Activated naive CD8-positive, alpha-beta T cell treated with anti-CD3 and anti-CD28 coated beads, Interleukin-2, amount 50 U/mL, for 24 hours (primary cell): Measurements from ENCODE around the gene ACAP3.
A peak's percentile ranks its signal among the peaks of the same experiment; 100 is the strongest.

ENCODE experiments used
- ATAC-seq: fragments of 150-1000 bp; cut with Tn5 transposase; one replicate; pipeline ENCODE4 v1.10.0; 2021
- DNase-seq: peaks from one replicate; pipeline ENCODE4 v3.0.0; 2021
- H3K27ac Mint-ChIP-seq: one replicate; pipeline ENCODE4 v1.8.0; 2021; ENCODE audit warnings: mild to moderate bottlenecking, mixed read lengths
- H3K27me3 Mint-ChIP-seq: one replicate; pipeline ENCODE4 v1.8.0; 2021; ENCODE audit warnings: mixed read lengths
- H3K36me3 Mint-ChIP-seq: one replicate; pipeline ENCODE4 v1.8.0; 2021; ENCODE audit warnings: low read depth, mixed read lengths
- H3K4me1 Mint-ChIP-seq: one replicate; pipeline ENCODE4 v1.8.0; 2021; ENCODE audit warnings: mixed read lengths
- H3K4me3 Mint-ChIP-seq: one replicate; pipeline ENCODE4 v1.8.0; 2021; ENCODE audit warnings: mild to moderate bottlenecking, moderate library complexity, mixed read lengths
- H3K9me3 Mint-ChIP-seq: one replicate; pipeline ENCODE4 v1.8.0; 2021; ENCODE audit warnings: mixed read lengths

ACAP3 gene

DNA sequence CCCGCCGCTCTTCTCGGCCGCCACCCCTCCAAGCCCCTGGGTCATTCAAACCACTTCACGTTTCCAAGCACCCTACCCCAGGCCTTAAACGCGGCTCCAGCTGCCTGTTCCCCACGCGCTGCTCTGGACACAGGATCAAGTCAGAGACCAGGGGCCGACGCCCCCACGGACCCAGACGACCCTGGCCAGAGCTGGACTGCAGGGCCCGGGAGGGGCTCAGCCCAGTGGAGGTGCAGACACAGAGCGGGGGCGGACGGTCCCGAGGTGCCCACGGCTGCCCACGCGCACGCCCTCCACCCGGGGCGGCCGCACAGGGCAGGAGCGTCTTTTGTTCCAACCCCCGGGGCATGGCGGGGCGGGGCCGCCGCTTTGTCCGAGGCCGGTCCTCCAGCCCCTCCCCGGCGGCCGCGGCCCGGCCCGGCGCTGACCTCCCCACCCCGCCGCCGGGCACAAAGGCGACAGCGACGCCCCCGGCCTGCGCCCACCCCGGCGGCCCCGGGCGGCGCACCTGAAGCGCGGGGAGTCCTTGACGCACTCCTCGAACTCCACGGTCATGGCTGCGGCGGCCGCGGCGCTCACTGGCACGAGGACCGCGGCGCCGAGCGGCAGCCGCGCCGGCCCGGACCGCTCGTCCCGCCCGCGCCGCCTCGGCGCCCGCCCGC, 338 bp downstream of the ACAP3 start:
- ATAC-seq (no peak), DNase-seq (no peak)
- peak overlapping the region; percentile 83 for H3K4me3 Mint-ChIP-seq
- H3K27me3 Mint-ChIP-seq, result no peaks in the 10 kb centered on the region
- peak overlapping the region; percentile 42 for H3K27ac Mint-ChIP-seq
- no peaks in the 10 kb centered on the region for H3K36me3 Mint-ChIP-seq
- H3K9me3 Mint-ChIP-seq, result no peaks in the 10 kb centered on the region
- H3K4me1 Mint-ChIP-seq, result peaks cover 23% of the 10 kb centered on the region

DNA sequence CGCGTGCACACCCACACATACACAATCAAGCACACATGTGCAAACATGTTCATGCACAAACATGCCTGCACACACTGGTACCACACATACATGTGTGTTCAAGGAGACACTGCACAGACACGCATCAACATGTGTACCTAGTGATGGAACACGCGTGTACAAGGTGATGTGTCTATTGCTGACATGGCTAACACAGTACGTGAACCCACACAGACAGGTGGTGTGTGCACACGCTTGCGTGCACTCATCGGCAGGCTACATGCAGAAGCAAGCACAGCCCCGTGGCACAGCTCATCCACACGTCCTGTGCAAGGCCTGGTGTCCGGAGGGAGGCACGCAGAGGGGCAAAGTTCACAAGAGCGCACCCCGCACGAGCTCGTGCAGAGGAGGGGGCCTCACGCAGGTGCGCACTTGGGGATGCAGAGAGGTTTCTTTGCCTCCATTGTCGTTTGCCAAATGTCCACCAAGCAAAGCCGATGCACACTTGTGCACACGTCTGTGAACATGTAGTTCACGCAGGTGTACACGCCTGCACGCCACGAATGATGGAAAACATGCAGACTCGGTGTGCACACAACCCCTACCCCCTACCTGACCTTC, 969 bp downstream of the ACAP3 start:
- H3K9me3 Mint-ChIP-seq, result no peaks in the 10 kb centered on the region
- peaks cover 23% of the 10 kb centered on the region for H3K4me1 Mint-ChIP-seq
- H3K27ac Mint-ChIP-seq, result peak overlapping the region; percentile 42
- H3K36me3 Mint-ChIP-seq, result no peaks in the 10 kb centered on the region
- H3K4me3 Mint-ChIP-seq, result peak overlapping the region; percentile 83
- no peaks in the 10 kb centered on the region for H3K27me3 Mint-ChIP-seq
- ATAC-seq, result no peak
- DNase-seq, result no peak

DNA sequence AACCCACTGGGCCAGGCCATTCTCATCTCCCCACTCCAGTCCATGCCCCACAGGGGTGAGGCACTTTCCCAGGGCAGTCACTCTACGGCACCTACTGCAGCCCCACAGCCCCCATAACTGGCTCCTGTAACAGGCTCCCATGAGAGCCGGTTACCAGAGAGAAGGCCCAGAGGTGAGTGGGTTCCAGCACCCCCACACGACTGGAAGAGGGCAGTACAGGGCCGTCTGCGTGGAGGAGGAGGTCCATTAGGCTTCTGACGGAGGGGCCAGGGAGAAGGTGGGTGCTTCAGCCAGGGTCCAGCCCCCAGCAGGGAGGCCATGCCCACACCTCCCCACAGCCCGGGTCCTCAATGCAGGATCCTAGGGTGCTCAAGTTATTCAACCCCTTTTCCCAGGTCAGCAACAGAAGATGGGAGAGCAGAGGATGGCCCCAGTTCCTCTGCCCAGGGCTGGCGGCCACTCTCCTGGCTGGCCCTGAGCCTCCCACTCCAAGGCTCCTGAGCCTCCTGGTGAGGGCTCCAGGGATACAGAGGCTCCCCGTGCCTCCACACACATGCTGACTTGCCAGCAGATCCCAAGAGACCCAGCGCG, 1.6 kb downstream of the ACAP3 start:
- Mint-ChIP-seq H3K4me3 (peak overlapping the region; percentile 83), H3K9me3 (no peaks in the 10 kb centered on the region), H3K27me3 (no peaks in the 10 kb centered on the region), H3K27ac (peak overlapping the region; percentile 77), H3K36me3 (no peaks in the 10 kb centered on the region), H3K4me1 (peaks cover 23% of the 10 kb centered on the region)
- ATAC-seq, result no peak
- peak; percentile 36 for DNase-seq

DNA sequence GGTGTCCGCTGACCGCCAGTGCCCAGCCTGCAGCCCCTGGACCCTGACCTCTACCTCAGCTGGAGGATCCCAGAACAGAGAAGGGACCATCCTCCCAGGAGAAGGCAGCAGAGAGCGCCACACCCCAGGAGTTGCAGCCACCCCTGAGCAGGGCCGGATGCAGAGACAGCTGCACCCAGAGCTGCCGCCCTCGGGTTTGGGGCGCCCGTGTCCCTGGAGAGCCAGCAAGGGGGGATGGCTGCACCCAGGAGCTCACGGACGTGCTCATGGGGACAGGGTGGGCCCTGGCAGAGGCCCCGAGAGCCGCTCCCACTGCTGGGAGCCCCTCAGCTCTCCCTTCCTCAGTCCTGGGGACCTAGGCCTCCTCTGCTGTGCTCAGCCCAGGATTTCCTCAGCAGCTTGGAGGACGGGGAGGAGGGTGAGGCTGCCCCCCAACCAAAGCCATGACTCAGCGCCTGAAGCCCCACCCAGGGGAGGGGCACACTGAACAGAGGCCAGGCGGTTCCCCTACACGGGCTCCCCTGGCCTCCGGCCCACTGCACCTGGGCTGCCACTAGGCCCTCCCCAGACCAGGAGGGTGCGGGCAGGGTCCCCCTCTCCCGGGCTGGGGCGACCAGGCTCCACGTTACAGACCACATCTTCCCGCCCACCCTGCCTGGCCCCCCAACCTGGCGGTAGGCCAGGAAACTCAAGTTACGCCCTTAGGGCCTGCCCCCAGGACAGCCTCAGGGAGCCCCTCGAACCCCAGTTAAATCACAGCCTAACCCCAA, 2.2 kb downstream of the ACAP3 start:
- ATAC-seq, result peak; percentile 45
- Mint-ChIP-seq H3K4me3 (peak overlapping the region; percentile 83), H3K27me3 (no peaks in the 10 kb centered on the region), H3K36me3 (no peaks in the 10 kb centered on the region), H3K4me1 (peaks cover 23% of the 10 kb centered on the region), H3K27ac (peak overlapping the region; percentile 77), H3K9me3 (no peaks in the 10 kb centered on the region)
- peak; percentile 78 for DNase-seq

DNA sequence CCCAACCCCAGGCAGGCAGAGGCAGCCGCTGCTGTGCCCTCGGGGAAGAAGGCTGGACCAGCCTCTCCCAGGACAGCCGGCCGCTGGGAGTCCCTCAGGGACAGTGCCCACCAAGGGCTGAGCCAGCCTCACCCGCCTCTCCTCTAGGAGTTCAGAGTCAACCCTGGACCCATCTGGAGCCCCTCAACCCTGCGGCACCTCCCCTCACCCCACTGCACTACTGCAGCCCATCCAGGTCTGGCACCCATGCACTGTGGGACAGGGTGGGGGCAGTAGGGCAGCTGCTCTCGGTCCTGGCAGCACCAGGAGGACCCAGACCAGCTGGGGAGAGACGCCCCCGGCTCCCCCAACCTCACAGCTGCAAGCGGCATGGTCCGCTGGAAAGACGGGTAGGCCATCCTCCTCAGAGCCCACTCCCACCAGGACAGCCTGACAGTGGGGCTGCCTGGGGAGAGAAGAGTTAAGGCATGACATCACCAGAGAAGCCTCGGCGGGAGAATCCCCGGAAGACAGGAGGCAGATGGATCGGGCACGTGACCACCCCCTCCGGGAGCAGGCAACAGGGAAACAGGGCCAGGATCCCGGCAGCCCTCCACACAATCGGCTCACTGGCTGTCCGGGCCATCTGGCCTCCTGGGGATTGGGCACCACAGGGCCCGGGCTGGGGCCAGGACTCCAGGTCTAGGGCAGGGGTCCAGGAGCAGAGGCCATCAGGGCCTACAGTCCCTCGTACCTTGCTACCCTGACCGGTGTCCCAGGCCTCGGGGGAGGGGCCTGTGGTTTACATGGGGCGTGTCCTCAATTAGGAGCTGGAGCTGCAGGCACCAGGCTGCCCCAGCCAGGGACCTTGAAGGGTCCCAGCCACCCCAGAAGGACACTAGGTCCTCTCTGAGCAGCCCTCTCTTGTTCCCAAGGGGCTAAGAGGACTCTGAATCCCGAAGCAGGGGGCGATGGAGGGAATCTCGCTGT, 3.1 kb downstream of the ACAP3 start:
- no peak for DNase-seq
- Mint-ChIP-seq H3K9me3 (no peaks in the 10 kb centered on the region), H3K4me1 (peaks cover 23% of the 10 kb centered on the region), H3K4me3 (peak overlapping the region; percentile 83), H3K36me3 (no peaks in the 10 kb centered on the region), H3K27me3 (no peaks in the 10 kb centered on the region), H3K27ac (no peak overlapping the region)
- no peak for ATAC-seq

DNA sequence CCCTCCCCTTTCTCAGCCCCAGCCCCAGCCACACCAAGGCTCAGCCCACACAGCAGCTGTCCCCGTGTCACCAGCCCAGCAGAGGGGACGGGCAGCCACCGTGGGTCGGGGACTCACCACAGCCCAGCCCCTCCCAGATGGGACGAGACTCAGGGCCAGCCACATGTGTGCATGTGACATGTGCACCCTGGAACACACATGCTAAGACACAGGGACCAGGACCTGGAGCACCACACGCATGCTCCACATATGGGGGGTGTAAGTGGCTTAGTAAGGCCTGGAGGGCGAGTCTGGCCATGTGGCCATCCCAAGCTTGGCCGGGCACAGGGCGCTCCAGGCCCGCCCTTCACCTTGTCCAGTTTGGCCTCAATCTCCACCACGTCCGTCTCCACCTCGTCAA, 4.0 kb downstream of the ACAP3 start:
- Mint-ChIP-seq H3K27me3 (no peaks in the 10 kb centered on the region), H3K36me3 (no peaks in the 10 kb centered on the region), H3K4me1 (peaks cover 23% of the 10 kb centered on the region), H3K9me3 (no peaks in the 10 kb centered on the region), H3K4me3 (no peak overlapping the region), H3K27ac (no peak overlapping the region)
- ATAC-seq (no peak), DNase-seq (no peak)

DNA sequence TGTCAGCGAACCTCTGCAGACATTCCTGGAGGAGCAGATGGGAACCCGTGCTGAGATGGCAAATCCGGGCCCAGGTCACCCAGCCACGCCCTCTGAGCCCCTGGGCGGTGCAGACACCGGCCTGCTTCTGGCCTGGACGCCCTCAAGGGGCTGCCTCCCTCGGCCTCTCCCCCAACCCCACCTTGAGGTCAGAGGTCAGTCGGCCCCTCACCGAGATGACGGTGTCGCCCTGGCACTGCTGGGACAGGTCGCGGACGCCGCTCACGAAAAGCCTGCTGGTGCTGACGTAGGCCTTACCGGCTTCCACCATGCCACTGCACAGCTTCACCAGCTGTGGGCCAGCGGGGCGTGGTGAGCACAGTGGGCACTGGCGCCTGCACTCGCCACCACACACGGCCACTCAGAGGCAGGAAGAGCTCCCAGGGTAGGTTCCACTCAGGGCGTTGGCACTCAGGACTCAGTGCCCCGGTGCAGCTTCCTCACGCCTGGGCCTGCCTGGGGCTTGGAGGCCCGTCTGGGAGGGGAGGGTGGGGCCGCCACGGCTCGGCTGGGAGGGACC, 4.7 kb downstream of the ACAP3 start:
- Mint-ChIP-seq H3K4me1 (peaks cover 23% of the 10 kb centered on the region), H3K36me3 (no peaks in the 10 kb centered on the region), H3K4me3 (no peak overlapping the region), H3K9me3 (no peaks in the 10 kb centered on the region), H3K27me3 (no peaks in the 10 kb centered on the region), H3K27ac (no peak overlapping the region)
- DNase-seq (no peak), ATAC-seq (no peak)

DNA sequence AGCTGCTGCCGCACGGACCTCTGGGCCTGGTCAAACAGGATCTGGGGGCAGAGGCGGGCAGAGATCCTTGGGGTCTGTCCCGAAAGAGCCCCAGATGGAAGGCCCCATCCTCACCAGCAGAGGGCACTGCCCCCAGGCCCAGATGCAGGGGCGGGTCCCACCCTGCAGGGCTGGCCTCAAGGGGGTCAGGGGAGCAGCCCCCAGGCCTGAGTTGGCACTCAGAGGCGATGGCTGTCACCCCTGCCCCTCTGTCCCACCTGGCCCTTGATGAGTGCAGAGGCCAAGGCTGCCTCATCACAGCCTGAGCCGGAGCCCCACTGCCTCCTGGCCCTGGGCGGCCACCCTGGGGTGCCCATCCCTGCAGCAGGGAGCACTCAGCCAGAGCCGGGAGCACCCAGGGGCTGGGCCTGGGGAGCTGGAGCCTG, 5.7 kb downstream of the ACAP3 start:
- no peak for ATAC-seq
- H3K27ac Mint-ChIP-seq, result no peak overlapping the region

DNA sequence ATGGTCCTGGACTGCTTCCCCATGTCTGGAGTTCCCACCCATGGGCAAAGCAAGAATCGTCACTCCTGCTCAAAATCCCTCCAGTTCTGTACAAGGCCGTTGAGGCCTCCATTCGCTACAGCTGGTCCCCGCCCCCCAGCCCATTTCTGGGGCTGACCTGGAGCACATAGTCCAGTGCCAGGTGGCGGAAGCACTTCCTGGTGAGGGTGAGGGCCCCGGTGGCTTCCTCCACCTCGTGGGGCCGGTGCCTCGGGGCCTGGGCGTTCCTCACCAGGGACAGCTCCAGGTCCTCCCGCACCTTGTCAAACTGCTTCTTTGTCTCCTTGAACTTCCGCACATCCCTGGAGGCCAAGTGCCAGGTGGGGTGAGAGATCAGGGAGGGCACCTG, 7.4 kb downstream of the ACAP3 start:
- Mint-ChIP-seq H3K36me3 (no peaks in the 10 kb centered on the region), H3K27me3 (no peaks in the 10 kb centered on the region), H3K9me3 (no peaks in the 10 kb centered on the region), H3K4me1 (peaks cover 6% of the 10 kb centered on the region), H3K4me3 (no peak overlapping the region), H3K27ac (no peak overlapping the region)
- no peak for DNase-seq
- ATAC-seq, result no peak

More for the DNA sequence above, 5.7 kb downstream of the ACAP3 start:
- Mint-ChIP-seq H3K36me3 (no peaks in the 10 kb centered on the region), H3K4me3 (no peak overlapping the region), H3K27me3 (no peaks in the 10 kb centered on the region), H3K4me1 (peaks cover 21% of the 10 kb centered on the region), H3K9me3 (no peaks in the 10 kb centered on the region)
- DNase-seq, result no peak

DNA sequence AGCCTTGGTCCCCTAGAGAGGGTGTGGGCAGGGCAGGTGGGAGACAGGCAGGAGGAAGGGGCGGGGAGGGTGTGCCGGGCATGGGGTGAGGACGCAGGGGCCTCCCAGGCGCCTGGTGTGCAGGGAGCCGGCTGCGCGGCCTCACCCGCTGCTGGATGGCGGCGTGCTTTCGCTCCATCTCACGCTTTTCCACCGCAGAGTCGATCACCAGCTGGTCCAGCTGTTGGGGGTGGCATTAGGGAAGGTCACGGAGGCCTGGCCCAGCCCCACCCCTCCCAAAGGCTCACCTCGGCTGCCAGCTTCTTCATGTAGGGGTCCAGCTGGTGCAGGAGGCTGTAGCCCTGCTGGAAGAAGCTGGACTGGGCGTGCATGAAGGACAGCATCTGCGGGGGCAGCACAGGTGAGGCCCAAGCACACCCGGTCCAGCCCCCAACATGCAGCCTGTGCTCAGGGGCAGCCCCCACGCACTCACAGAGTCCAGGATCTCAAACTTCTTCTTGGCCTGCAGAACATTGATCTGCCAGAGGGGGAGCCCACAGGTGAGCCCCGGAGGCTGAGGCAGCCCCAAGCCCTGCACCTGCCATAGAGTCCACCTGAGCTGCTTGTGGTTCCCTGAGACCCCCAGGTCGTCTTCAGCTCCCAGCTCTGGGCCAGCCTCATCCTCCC, 7.9 kb downstream of the ACAP3 start:
- Mint-ChIP-seq H3K4me3 (no peak overlapping the region), H3K36me3 (no peaks in the 10 kb centered on the region), H3K9me3 (no peaks in the 10 kb centered on the region), H3K4me1 (peaks cover 2% of the 10 kb centered on the region), H3K27me3 (no peaks in the 10 kb centered on the region), H3K27ac (no peak overlapping the region)
- ATAC-seq, result peak; percentile 54
- DNase-seq, result no peak

DNA sequence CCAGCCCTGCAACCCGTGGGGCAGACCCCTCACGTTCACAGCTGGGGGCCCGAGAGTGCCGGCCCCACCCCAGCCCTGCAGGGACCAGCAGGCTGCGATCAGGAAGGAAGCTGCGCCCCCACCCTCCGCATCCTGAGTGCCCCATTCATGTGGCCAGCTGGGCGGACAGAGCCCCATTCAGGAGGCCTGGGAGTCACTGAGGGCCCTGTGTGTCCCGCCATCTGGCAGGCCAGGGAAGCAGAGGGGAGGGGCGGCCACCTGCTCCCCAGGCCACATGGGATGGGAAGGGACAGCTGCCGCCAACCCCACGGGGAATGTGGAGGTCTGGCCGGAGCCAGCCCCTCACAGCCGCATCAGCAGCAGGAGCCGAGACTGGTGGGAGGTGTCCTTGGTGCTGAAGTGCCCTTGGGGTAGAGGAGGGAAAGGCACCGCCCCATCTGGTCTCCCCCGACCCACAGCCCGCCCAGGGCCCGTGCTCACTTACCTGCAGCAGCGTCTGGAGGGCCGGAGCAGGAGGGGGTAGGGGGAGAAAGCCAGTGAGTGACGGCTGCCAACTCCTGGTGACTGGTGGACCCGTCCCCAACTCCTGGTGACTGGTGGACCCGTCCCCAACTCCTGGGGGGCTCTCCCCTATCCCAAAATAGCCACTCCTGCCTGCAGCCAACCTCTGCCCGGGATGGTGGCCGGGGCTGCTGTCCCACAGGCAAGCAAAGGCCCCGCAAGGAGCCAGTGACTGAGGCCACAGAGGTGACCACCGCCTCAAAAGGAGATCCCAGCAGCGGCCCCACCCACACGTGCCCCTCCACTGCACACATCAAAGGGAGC, 8.7 kb downstream of the ACAP3 start:
- ATAC-seq, result no peak
- H3K27me3 Mint-ChIP-seq, result no peaks in the 10 kb centered on the region
- no peak overlapping the region for H3K27ac Mint-ChIP-seq

DNA sequence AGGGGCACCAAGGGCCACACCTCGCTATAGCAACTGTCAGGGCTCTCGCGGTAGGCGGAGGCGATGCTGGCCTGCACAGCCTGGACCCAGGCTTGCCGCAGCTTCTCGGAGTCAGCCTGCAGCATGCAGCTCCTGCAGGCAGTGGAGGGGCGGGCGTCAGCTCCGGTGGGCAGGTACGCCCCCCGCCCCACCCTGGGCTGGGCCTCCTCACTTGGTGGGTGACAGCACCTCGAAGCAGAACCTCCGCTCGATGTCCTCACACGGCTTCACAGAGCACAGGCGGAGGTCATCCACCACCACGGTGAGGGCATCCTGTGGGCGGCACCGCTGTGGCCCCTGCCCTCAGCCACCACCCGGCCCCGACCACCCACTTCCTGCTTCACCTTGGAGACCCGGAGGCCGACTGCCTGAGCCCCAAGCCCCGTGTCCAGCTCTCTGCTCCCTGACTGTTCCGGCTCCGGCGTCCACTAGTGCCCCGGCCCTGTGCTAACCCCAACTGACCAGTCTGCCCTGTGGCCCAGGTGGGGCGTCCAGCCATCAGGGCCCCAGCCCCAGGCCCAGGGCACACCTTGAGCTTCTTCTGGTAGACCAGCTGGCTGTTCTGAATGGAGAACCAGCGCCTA, 9.8 kb downstream of the ACAP3 start:
- no peak for ATAC-seq

More for the DNA sequence above, 8.7 kb downstream of the ACAP3 start:
- Mint-ChIP-seq H3K36me3 (no peaks in the 10 kb centered on the region), H3K9me3 (no peaks in the 10 kb centered on the region), H3K4me3 (no peak overlapping the region), H3K4me1 (no peaks in the 10 kb centered on the region)
- DNase-seq, result no peak

More for the DNA sequence above, 9.8 kb downstream of the ACAP3 start:
- H3K4me3 Mint-ChIP-seq, result no peak overlapping the region
- H3K27me3 Mint-ChIP-seq, result no peaks in the 10 kb centered on the region
- H3K27ac Mint-ChIP-seq, result no peak overlapping the region
- DNase-seq, result no peak
- no peaks in the 10 kb centered on the region for H3K9me3 Mint-ChIP-seq
- no peaks in the 10 kb centered on the region for H3K36me3 Mint-ChIP-seq
- no peaks in the 10 kb centered on the region for H3K4me1 Mint-ChIP-seq
